Liver (tissue), 9 donors: ENCODE data around the gene DOC2B. TPM values are rescaled to one million over a fixed set of nuclear protein-coding genes. Genes with fewer than 3 reads are reported as not detected.

Experiments
- DNase-seq: peaks from one replicate; pipeline ENCODE4 v3.0.0-alpha.2; 2017; ENCODE audit warnings: low spot score
- H3K27ac ChIP-seq, 2 donors: one replicate each; pipeline ENCODE4 v1.7.0; 2013; ENCODE audit warnings: inconsistent platforms in 2 of 2, low read length in 2 of 2, control low read depth in 1 of 2, low read depth in 1 of 2, mild to moderate bottlenecking in 1 of 2
- H3K27me3 ChIP-seq, 4 donors: one replicate each; pipeline versions ENCODE4 v1.6.1 to v1.7.0; 2013; ENCODE audit warnings: low read length in 3 of 4, inconsistent platforms in 1 of 4, mild to moderate bottlenecking in 1 of 4, moderate library complexity in 1 of 4; ENCODE audit not compliant: control insufficient read depth in 4 of 4, insufficient read depth in 4 of 4
- H3K36me3 ChIP-seq, 4 donors: one replicate each; pipeline versions ENCODE4 v1.6.1 to v1.7.0; 2013; ENCODE audit warnings: low read length in 3 of 4, mild to moderate bottlenecking in 3 of 4, low read depth in 1 of 4, moderate library complexity in 1 of 4; ENCODE audit not compliant: control insufficient read depth in 4 of 4, insufficient read depth in 3 of 4
- H3K4me1 ChIP-seq, 4 donors: one replicate each; pipeline versions ENCODE4 v1.6.1 to v1.7.0; 2013; ENCODE audit warnings: low read length in 3 of 4, mild to moderate bottlenecking in 3 of 4, moderate library complexity in 1 of 4; ENCODE audit not compliant: control insufficient read depth in 4 of 4, insufficient read depth in 4 of 4
- H3K4me3 ChIP-seq, 3 donors: one replicate each; pipeline versions ENCODE4 v1.6.1 to v1.7.0; 2013; ENCODE audit warnings: low read length in 3 of 3, control low read depth in 1 of 3, low read depth in 1 of 3, mild to moderate bottlenecking in 1 of 3
- H3K9ac ChIP-seq, 2 donors: one replicate each; pipeline ENCODE4 v1.7.0; 2013; ENCODE audit warnings: low read length in 2 of 2, mild to moderate bottlenecking in 2 of 2, moderate library complexity in 2 of 2, control low read depth in 1 of 2, low read depth in 1 of 2
- H3K9me3 ChIP-seq, 4 donors: one replicate each; pipeline versions ENCODE4 v1.6.1 to v1.7.0; 2013; ENCODE audit warnings: low read length in 3 of 4; ENCODE audit not compliant: control insufficient read depth in 4 of 4
- ATF3 ChIP-seq: IDR thresholded peaks from 2 replicates; pipeline ENCODE4 v1.6.1; 2016; ENCODE audit warnings: antibody characterized with exemption
- CTCF ChIP-seq: fragments of 150-350 bp; IDR thresholded peaks from 2 replicates; pipeline ENCODE4 v1.5.1; 2017; ENCODE audit warnings: improper control_type of control experiment, low read depth, low read length; ENCODE audit not compliant: missing input control
- EGR1 ChIP-seq, 2 donors: IDR thresholded peaks; 2 replicates each; pipeline ENCODE4 v1.6.1; 2016 to 2018; ENCODE audit warnings: antibody characterized with exemption in 2 of 2, low read depth in 2 of 2
- FOXA1 ChIP-seq: IDR thresholded peaks from 2 replicates; pipeline ENCODE4 v1.6.1; 2016; ENCODE audit warnings: antibody characterized with exemption
- FOXA2 ChIP-seq: IDR thresholded peaks from 2 replicates; pipeline ENCODE4 v1.6.1; 2016; ENCODE audit warnings: antibody characterized with exemption
- GABPA ChIP-seq, 2 donors: IDR thresholded peaks in 1 of 2; conservative IDR thresholded peaks in 1 of 2; 2 replicates each; pipeline ENCODE4 v1.6.1; 2016; ENCODE audit warnings: antibody characterized with exemption in 2 of 2, mild to moderate bottlenecking in 1 of 2, moderate library complexity in 1 of 2
- HNF4A ChIP-seq, 2 donors: conservative IDR thresholded peaks; 2 replicates each; pipeline ENCODE4 v1.6.1; 2016; ENCODE audit warnings: antibody characterized with exemption in 2 of 2, mild to moderate bottlenecking in 2 of 2
- HNF4G ChIP-seq: IDR thresholded peaks from 2 replicates; pipeline ENCODE4 v1.6.1; 2016; ENCODE audit warnings: antibody characterized with exemption
- JUND ChIP-seq, 2 donors: IDR thresholded peaks; 2 replicates each; pipeline ENCODE4 v1.6.1; 2016; ENCODE audit warnings: antibody characterized with exemption in 2 of 2
- MAX ChIP-seq: IDR thresholded peaks from 2 replicates; pipeline ENCODE4 v1.6.1; 2016; ENCODE audit warnings: antibody characterized with exemption
- NR2F2 ChIP-seq: IDR thresholded peaks from 2 replicates; pipeline ENCODE4 v1.6.1; 2016; ENCODE audit warnings: antibody characterized with exemption
- RAD21 ChIP-seq, 2 donors: IDR thresholded peaks; 2 replicates each; pipeline ENCODE4 v1.6.1; 2016; ENCODE audit warnings: antibody characterized with exemption in 2 of 2, mild to moderate bottlenecking in 2 of 2
- REST ChIP-seq: IDR thresholded peaks from 2 replicates; pipeline ENCODE4 v1.6.1; 2016; ENCODE audit warnings: antibody characterized with exemption, mild to moderate bottlenecking
- RXRA ChIP-seq, 2 donors: IDR thresholded peaks; 2 replicates each; pipeline ENCODE4 v1.6.1; 2017 to 2018; ENCODE audit warnings: antibody characterized with exemption in 2 of 2, mild to moderate bottlenecking in 1 of 2
- SP1 ChIP-seq: IDR thresholded peaks from 2 replicates; pipeline ENCODE4 v1.6.1; 2018; ENCODE audit warnings: antibody characterized with exemption, mild to moderate bottlenecking
- TAF1 ChIP-seq: conservative IDR thresholded peaks from 2 replicates; pipeline ENCODE4 v1.6.1; 2016; ENCODE audit warnings: antibody characterized with exemption, mild to moderate bottlenecking
- YY1 ChIP-seq: IDR thresholded peaks from 2 replicates; pipeline ENCODE4 v1.6.1; 2016; ENCODE audit warnings: antibody characterized with exemption, mild to moderate bottlenecking
- ZBTB33 ChIP-seq: IDR thresholded peaks from 2 replicates; pipeline ENCODE4 v1.6.1; 2016; ENCODE audit warnings: antibody characterized with exemption
- WGBS: extraction: QIAGEN DNeasy Blood & Tissue Kit; methylation state at CpG from one replicate; pipeline ENCODE4 v1.1.7; 2013; 5-methylcytosine and 5-hydroxymethylcytosine counted together
- polyA plus RNA-seq, 2 donors: library from polyadenylated mRNA; stranded (reverse) in 1 of 2; unstranded in 1 of 2; fragments of 200-250 nt in 1 of 2; fragments of >200 nt in 1 of 2; fragmentation: Nextera tagmentation in 1 of 2; extraction: Ambion mirVana in 1 of 2; gene quantifications; one replicate each; pipeline versions ENCODE4 v1.2.1 to v1.2.3, GENCODE V29; 2013 to 2015
- total RNA-seq, 2 donors: library from RNA; depleted of rRNA; stranded (reverse); fragments of >200 nt; gene quantifications; one replicate each; pipeline ENCODE4 v1.2.3, GENCODE V29; 2014
- donor health status: healthy.
- donor health status: healthy.
- donor health status: healthy.
- donor health status: healthy.
- donor health status: healthy.

Gene DOC2B
- total and polyA plus RNA-seq, 4 donors, result 0.08 to 1.0 (median 0.61) TPM

- no peak overlapping the region for H3K4me3 ChIP-seq
- H3K4me1 ChIP-seq, result no peaks in the 10 kb centered on the region
- no peaks in the 10 kb centered on the region for H3K27me3 ChIP-seq
- WGBS, result 95% methylated on average over 14 of the region's 14 CpGs
- DNase-seq, result no peak
- no peak for TF ChIP-seq CTCF
- no peak for TF ChIP-seq GABPA (IDR thresholded peaks at IDR 0.05 in 1 of 2, conservative IDR thresholded peaks at IDR 0.05 in 1 of 2)
- no peak for TF ChIP-seq EGR1 (IDR thresholded peaks at IDR 0.05; ENCODE audit: low read depth in 2 of 2)
- no peak for TF ChIP-seq SP1
- no peak for TF ChIP-seq FOXA2
- no peak for TF ChIP-seq NR2F2
- no peak for TF ChIP-seq ZBTB33
- no peak for TF ChIP-seq YY1
- TF ChIP-seq MAX, result no peak
- no peak for TF ChIP-seq HNF4A (conservative IDR thresholded peaks at IDR 0.05)
- no peak for TF ChIP-seq FOXA1
- TF ChIP-seq HNF4G, result no peak
- no peak for TF ChIP-seq ATF3
- no peak for TF ChIP-seq RAD21 (IDR thresholded peaks at IDR 0.05)
- no peak for TF ChIP-seq REST
- no peak for TF ChIP-seq RXRA (IDR thresholded peaks at IDR 0.05)
- TF ChIP-seq JUND (IDR thresholded peaks at IDR 0.05), result no peak
- no peak for TF ChIP-seq TAF1
- H3K27ac ChIP-seq, result no peak overlapping the region
- no peaks in the 10 kb centered on the region for H3K9me3 ChIP-seq
- H3K9ac ChIP-seq, result no peak overlapping the region
- no peaks in the 10 kb centered on the region for H3K36me3 ChIP-seq
Observed at GRCh38 chr17:165939-166338, 15.5 kb downstream of the DOC2B start.
